Erythroblast (primary cell): ENCODE results near the gene SLTM.
A peak's percentile ranks its signal among the peaks of the same experiment; 100 is the strongest.
"Not testable (repeated sequence)": the region's sequence is repeated elsewhere in the genome, so short reads cannot be mapped to it uniquely, and the experiment has no call there.

Experiments used
- DNase-seq, 2 experiments: peaks; one replicate each; lab custom pipeline; 2025; lab: John Stamatoyannopoulos, UW
- GATA1 ChIP-seq: IDR thresholded peaks from 2 replicates; pipeline ENCODE4 v1.6.1; 2011; ENCODE audit warnings: low read depth, mild to moderate bottlenecking, control low read depth, low read length, moderate library complexity
- POLR2A ChIP-seq: IDR thresholded peaks from 2 replicates; pipeline ENCODE4 v1.6.1; 2011; ENCODE audit warnings: mild to moderate bottlenecking, low read length

SLTM gene

DNA sequence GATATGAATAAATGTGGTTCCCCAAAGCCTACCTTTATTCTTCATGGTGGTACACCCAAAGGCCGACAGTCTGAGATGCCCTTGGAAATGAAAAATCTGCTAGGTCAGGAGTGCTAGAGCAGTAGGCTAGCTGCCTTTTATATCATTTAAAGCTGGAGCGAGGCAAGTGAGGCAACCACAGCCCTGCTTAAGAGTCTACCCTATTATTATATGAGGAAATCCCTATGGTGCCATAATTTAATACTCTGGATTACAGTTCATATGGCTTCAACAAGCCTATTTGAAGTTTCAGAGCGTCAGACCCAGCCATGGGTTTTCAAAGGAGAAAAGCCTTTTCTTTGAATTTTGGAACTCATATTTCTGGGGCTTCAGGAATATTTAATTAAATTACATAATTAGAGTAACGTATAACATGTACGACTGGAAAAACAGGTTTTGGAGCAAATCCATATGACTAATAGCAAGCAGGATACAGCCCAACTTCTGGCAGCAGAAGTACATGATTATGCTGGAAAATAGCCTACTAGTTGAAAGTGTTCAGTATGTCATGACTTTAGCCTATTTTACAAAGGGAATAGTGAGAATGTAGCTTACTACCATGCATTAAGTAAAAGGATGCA is 18.0 kb upstream of the SLTM start:
- TF ChIP-seq POLR2A (no peak), GATA1 (no peak)
- DNase-seq: no peak

DNA sequence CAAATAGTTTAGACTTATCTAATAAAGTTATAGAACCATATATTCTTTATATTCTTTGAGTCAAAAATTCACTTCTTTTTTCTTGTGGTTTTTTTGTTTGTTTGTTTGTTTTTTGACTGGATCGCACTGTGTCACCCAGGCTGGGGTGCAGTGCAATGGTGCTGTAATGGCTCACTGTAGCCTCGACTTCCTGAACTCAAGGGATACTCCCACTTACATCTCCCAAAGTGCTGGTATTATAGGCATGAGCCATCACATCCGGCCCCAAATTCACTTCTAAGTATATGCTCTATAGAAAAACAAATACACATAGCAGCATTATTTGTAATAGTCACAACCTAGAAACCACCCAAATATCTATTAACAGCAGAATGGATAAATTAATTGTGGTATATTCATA is 13.7 kb upstream of the SLTM start:
- no peak for DNase-seq
- TF ChIP-seq POLR2A: no peak
- no peak for TF ChIP-seq GATA1

DNA sequence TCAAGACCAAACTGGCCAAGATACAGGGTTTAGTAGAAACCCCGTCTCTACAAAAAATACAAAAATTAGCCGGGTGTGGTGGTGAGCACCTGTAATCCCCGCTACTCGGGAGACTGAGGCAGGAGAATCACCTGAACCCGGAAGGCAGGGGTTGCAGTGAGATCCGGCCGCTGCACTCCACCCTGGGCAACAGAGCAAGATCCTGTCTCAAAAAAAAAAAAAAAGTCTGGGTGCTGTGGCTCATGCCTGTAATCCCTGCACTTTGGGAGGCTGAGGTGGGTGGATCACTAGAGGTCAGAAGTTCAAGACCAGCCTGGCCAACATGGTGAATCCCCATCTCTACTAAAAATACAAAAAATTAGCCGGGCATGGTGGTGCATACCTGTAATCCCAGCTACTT is 1.5 kb upstream of the SLTM start:
- DNase-seq: not testable (repeated sequence)

DNA sequence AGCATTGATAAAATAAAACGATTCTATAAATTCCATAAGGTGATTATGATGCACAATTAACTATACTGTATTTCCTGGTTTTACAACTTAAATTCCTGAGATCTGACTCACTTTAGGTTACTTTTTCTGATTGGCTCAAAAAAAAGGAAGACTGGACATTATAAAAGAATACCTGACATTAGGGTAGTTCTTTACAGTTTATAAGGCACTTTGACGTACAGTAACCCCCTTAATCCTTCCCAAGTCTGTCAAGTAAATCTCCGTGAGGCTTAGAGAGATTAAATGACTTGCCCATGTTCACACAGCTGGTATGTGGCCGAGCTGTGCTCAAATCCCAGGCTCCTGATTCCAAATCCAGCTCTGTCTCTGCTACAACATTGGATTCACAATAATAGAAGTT is 1.0 kb upstream of the SLTM start:
- TF ChIP-seq POLR2A: no peak
- no peak for TF ChIP-seq GATA1
- no peak for DNase-seq

DNA sequence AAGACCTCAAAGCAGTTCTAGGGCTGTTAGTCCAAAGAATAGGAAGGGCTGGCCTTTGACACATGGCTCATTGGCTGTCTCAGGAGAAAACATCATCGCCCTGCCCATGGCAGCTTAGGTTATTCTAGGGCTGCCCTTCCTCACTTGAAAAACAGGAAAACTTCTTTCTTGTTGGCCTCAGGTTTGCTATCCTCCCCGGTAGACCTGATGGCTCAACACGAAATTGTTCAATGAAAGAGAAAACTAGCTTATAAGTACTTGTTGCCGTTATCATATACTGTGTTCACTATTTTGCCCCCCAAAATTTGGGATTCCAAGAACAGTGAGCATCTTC is 602 bp upstream of the SLTM start:
- TF ChIP-seq POLR2A: no peak
- no peak for TF ChIP-seq GATA1
- DNase-seq: no peak

DNA sequence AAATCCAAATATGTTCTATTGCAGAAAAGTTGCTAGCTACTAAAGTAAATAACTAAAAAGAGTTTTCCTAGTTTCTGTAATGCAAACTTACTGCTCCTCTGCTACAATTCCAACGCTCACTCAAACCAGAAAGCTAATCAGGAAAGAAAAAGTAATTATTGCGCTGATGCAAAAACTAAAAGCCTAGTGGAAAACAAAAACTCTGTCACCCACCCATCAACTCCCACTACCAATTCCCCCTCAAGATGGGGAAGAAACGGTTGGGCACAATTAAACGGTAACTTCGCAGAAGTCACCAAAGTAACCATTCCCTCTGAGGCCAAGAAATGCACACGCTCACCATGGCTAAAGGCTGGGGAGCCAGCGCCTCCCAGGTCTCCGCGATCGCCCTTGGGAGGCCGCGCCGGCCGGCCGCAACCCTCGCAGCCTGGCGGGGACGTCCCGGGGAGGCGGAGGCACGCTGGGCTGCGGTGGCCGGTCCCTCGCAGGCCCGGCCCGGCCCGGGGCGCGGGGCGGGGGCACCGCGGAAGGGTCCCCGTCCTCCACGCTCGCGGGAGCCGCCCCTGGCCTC is 684 bp downstream of the SLTM start:
- no peak for TF ChIP-seq POLR2A
- TF ChIP-seq GATA1: no peak
- DNase-seq: peak; percentile 77 to 87

DNA sequence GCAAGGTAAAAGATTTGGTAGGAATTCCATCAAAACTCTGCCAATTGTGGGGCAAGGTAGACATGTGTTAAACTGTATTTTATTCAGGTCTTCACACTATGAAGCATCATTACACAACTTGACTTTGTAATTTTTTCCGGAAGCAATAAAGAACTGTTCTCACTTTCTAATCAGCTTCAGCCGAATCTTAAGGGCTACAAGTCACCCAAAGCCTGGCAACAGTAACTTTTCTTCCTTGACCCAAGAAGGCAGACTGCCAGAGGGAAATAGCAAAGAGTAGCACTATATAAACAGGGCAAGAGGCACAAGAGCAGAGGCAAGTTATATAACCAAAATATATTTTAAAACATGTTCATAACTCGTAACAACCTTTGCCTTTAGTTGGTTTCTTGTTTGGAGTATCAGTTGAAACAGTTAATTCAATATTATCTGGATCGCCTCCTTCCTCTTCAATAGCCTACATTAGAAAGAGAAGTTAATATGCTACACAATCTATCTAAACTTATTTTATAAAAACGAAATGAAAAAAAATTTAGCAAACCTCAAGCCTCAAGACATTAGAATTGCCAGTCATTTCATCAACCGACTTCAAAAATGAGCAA is 1.4 kb downstream of the SLTM start:
- TF ChIP-seq POLR2A (peak; percentile 57), GATA1 (no peak)
- DNase-seq: peak; percentile 79 to 81

DNA sequence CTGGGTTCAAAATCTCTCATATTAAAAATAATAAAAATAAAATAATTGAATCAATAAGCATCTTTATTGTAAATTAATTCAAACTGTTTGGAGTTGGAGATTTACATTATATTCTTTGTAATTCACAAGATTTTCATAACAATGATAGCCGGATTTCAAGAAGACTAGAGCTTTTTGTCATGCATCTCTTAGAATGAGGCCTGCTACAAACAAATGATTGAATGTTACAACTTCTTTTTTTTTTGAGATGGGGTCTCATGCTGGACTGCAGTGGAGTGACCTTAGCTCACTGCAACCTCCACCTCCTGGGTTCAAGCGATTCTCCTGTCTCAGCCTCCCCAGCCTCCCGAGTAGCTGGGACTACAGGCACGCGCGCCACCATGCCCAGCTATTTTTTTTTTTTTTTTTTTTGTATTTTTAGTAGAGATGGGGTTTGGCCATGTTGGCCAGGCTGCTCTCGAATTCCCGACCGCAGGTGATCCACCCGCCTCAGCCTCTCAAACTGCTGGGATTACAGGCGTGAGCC is 3.5 kb downstream of the SLTM start:
- no peak for DNase-seq
- no peak for TF ChIP-seq GATA1
- no peak for TF ChIP-seq POLR2A

DNA sequence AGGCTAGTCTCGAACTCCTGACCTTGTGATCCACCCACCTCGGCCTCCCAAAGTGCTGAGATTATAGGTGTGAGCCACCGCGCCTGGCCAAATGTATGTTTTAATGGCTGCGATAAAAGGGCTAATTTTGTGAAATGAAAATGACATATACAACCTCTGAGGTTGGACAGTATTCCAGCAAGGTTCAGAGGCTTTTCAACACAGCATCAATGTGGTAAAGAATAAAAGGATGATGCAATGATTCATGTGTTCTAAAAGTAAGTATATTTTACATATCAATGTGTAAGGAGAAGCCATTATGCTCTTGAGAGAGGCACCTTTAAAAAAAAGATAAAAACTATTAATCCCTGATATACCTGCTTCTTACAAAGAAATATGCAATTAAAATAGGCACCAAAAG is 6.7 kb downstream of the SLTM start:
- TF ChIP-seq POLR2A (no peak), GATA1 (no peak)
- no peak for DNase-seq

DNA sequence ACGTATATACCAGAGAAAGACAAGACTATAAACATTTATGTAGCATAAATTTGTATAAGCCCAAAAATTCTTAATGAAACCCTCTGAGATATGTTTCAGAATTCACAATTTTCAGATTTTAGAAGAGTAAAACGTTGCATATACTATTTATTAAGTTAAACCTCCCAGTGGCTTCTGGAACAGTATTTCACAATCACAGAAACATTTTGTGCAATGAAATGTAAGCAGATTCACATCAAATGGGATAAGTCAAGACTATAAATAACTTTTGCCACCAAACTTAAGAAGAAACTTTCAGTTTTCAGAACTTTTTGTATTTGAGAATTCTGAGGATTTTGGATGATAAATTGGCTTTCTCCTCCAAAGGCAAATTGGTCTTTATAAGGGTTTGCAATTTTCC is 9.2 kb downstream of the SLTM start:
- no peak for TF ChIP-seq POLR2A
- TF ChIP-seq GATA1: no peak
- no peak for DNase-seq

DNA sequence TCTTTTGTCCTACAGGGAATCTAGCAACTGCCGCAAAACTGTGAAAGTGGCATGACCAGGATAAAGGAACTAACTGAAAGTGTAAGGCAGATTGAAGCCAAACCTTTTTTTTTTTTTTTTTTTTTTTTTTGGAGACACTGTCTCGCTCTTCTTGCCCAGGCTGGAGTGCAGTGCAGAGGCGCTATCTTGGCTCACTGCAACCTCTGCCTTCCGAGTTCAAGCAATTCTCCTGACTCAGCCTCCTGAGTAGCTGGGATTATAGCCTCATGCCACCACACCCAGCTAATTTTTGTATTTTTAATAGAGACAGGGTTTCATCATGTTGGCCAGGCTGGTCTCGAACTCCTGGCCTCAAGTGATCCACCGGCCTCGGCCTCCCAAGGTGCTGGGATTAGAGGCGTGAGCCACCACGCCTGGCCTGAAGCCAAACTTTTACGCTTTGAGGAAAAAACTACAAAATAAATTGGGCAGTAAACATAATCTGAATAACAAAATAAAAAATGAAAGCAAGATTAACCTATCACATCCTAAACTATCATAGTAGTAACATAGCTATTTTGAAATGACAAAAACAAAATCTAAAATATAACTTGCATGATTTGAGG is 9.7 kb downstream of the SLTM start:
- no peak for DNase-seq
- TF ChIP-seq POLR2A (no peak), GATA1 (no peak)

DNA sequence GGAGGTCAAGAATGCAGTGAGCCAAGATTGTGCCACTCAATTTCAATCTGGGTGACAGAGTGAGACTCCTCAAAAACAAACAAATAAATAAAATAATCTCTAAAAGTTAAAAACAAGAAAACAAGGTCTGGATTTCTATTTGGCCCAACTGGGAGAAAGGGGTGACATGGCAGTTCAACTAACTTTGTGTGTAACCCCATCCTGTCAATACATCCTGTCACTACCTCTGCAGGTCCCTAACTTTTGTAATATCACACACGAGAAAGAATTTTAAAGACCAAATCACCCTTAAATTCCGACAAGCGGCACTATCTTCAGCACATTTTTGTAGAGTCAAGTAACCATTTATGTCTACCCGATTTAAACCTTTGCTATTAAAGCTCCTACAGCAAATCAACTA is 10.2 kb downstream of the SLTM start:
- no peak for TF ChIP-seq POLR2A
- DNase-seq: no peak

DNA sequence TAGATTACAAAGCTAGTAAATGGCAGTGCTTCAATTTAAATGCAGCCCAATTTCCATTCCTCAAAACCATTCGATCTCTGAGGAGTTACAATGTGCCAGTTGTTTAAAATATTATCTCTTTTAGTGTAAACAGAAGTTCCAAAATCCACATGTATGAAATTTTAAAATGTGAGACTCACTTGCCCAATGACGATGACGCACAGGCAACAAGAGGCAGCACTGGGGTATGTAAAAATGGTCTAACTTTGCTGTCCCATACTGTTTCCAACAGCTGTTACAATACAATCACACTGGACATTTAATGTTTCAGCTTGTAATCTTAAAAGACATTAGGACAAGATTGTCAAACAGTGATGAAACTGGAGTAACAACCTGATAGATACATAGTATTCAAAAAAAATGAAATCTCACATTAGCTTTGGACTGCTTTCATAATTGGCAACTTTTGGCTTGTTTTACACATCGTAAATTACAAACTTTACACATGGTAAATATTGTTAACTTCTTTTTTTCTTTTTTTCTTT is 12.2 kb downstream of the SLTM start:
- no peak for DNase-seq
- TF ChIP-seq GATA1 (no peak), POLR2A (no peak)

DNA sequence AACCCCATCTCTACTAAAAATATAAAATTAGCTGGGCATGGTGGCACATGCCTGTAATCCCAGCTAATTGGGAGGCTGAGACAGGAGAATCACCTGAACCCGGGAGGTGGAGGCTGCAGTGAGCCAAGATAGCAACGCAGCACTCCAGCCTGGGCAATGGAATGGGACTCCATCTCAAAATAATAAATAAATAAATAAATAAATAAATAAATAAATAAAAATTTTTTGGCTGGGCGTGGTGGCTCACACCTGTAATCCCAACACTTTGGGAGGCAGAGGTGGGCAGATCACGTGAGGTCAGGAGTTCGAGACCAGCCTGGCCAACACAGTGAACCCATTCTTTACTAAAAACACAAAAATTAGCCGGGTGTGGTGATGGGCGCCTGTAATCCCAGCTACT is 13.0 kb downstream of the SLTM start:
- DNase-seq: not testable (repeated sequence)
